GM21526 (cell line): Measurements from ENCODE around the gene BPHL.
"Not testable (repeated sequence)": the region's sequence is repeated elsewhere in the genome, so short reads cannot be mapped to it uniquely, and the experiment has no call there.

Experiments used
- ATAC-seq: cut with Tn5 transposase; IDR thresholded peaks from one replicate; pipeline ENCODE4 v1.9.1; 2021; ENCODE audit warnings: moderate library complexity; ENCODE audit not compliant: unreplicated experiment, low FRiP score

BPHL gene

DNA sequence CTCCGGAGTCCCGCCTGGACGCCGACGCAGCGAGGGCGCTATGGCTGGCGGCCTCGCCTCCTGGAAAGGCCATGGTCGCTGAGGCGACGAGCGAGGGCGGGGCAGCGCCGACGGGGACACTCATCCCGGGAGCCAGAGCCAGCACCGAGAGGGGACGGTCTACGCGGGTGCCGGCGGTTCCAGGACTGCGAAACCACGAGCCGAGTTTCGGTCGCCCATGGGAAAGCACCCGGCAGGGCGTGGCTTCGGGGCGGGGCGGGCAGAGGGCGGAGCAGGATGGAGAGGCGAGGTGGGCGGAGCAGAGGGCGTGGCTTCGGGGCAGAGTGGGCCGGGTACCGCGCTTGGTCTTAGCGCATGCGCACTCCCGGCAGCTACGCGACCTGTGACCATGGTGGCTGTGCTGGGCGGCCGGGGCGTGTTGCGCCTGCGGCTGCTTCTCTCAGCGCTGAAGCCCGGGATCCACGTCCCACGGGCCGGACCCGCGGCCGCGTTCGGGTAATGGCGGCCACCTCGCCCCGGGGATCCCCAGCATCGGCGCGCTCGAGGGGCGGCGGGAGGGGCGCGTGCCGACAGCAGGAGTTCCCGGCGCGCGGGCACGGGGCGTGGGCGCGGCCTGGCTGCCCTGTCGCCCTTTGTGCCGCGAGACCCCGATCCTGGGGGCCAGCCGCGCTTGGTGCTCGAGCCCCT is at the start of gene BPHL:
Gene BPHL, plus strand, starts transcription at position 359 of the 687 bp plus-strand sequence. Its CDS starts 30 bp downstream, at position 389.
- ATAC-seq, result peak; percentile 82

- no peak for ATAC-seq
Measured at GRCh38 chr6:3071568-3071967, 46.9 kb upstream of the BPHL start.

GRCh38 chr6:3072798-3073197 is 45.7 kb upstream of the BPHL start:
- no peak for ATAC-seq

DNA sequence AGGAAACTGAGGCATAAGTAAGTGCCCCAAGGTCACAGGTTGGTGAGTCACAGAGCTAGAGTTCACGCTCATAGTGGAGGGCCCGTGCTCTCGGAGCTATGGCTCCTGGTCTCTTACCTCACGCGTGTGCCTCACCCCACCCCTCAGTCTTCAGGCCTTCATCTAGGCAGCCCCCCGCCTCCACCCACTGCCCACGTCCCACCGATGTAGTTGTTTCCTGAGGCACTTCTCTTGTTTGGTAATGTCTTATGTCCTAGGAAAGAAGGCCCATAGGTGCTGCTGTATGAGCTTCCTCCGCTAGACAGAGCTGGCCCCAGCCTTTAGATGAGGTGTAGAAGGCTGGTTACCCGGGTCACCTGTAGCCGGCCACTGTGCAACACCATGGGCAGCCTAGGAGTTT is 45.1 kb upstream of the BPHL start:
- no peak for ATAC-seq

DNA sequence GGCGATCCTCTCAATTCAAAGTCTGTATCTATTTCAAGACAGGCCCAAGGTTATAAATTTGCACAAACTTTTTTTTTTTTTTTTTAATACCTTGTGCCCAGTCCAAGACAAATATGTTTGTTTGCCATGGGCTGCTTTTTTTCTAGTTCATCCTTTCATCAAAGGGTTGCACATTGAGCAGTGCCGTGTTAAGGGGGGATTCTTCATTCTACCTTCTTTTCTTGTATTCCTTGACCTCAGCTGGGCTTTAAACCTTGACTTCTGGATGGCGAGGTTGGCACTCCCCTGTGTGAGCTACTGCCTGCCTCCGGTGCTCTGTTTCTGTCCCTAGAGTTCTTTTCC is 42.8 kb upstream of the BPHL start:
- ATAC-seq, result no peak

DNA sequence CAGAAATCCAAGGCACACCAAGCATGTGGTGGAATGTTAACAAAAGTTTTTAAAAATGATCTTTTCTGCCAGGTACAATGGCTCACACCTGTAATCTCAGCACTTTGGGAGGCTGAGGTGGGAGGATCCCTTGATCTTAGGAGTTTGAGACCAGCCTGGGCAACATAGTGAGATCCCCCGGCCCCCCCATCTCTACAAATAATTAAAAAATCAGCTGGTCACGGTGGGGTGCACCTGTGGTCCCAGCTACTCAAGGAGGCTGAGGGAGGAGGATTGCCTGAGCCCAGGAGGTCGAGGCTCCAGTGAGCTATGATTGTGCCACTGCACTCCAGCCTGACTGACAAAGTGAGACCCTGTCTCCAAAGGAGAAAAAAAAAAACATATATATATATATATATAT is 42.2 kb upstream of the BPHL start:
- no peak for ATAC-seq

DNA sequence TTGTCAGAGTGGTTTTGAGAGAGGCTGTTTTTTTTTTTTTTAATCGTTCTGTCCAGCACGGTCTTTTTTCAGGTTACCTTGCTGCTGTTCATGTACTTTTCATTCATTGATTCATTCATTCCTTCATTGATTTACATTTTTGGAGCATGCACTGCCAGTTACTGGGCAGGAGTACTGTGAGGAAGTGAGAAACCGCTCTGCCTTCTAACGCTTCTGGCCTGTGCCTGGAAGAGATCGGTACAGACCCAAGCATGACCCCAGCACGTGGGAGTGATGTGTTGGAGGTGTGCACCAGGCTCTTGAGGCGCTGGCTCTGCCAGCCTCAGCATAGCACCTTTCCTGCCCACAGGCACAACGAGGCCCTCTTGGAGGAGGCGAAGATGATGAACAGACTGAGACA is 41.1 kb upstream of the BPHL start:
- ATAC-seq, result no peak

DNA sequence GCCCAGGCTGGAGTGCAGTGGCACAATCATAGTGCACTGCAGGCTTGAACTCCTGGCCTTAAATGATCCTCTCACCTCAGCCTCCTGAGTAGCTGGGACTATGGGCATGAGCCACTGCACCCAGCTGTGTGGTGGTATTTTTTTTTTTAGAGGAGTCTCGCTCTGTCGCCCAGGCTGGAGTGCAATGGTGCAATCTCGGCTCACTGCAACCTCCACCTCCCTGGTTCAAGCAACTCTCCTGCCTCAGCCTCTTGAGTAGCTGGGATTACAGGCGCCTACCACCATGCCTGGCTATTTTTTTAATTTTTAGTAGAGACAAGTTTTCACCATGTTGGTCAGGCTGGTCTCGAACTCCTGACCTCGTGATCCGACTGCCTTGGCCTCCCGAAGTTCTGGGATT is 39.6 kb upstream of the BPHL start:
- ATAC-seq, result not testable (repeated sequence)

- no peak for ATAC-seq
Measured at GRCh38 chr6:3079682-3080081, 38.8 kb upstream of the BPHL start.

- ATAC-seq, result no peak
Measured at GRCh38 chr6:3081960-3082359, 36.6 kb upstream of the BPHL start.

- no peak for ATAC-seq
Measured at GRCh38 chr6:3085074-3085473, 33.4 kb upstream of the BPHL start.

- ATAC-seq, result no peak
Measured at GRCh38 chr6:3086282-3086946, 32.1 kb upstream of the BPHL start.

DNA sequence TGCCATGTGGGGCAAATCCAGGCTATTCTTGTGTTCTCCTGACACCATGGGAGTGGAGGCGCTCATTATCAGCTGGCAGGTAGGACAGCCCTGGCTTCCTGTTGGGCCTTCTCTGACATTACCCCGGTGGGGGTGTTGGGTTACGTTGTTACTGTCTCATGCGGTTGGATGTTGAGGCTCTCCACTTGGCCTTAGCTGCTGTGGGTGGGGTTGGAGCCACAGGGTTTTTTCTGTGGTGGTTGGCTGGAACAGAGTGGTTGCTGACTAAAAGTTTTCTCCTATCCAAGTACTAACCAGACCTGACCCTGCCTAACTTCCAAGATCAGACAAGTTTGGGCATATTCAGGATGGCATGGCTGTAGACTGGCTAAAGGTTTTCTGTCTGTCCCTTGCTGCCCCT is 30.1 kb upstream of the BPHL start:
- ATAC-seq, result no peak

DNA sequence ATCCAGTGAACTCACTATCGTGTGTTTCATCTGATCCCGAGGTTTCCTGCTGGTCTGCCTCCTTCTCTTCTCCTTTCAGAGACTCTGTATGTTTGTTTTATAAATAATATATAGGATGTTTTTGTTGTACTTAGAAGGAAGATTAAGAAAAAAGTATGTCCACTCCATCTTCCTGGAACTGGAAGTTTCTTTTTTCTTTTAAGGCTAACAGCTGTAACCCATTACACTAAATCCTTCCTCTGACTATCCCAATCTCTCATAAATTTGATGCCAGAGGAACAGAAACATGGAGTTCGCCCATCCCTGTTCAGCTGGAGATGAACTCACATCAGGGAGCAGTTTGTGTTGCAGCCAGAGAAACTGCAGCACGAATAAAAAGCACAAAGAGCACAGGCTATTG is 29.5 kb upstream of the BPHL start:
- no peak for ATAC-seq

GRCh38 chr6:3090013-3090412 is 28.5 kb upstream of the BPHL start:
- no peak for ATAC-seq

GRCh38 chr6:3094815-3095214 is 23.7 kb upstream of the BPHL start:
- no peak for ATAC-seq

GRCh38 chr6:3102875-3103274 is 15.6 kb upstream of the BPHL start:
- no peak for ATAC-seq

DNA sequence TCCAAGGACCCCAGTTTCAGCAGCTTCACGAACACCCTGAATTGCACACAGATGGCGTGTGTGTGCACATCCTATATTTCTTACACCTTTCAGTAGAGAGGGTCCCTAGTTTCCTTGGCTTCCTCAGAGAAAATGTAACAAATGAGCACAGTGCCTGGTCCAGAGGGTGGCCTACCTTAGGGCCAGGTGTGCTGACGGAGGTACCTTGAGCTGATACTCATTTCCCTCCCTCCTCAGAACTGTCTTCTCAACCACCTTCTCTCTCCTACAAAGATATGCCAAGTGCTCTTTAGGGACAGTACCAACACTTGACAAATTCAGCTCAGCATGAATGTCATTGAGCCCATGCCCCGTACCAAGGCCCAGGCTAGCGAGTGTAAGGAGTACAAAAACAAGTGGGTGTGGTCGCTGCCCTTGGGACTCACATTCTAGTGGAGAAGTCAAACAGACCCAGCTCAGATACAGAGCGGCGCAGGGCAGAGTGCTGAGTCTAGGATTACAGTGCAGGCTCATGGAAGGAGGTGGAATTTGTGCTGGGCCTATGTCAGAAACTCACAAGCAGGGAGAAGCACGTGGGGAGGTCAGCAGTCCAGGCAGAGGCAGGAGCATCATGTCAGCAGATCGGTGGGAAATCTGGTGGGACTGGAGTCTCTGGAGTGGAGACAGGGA is 9.6 kb upstream of the BPHL start:
- ATAC-seq, result no peak

DNA sequence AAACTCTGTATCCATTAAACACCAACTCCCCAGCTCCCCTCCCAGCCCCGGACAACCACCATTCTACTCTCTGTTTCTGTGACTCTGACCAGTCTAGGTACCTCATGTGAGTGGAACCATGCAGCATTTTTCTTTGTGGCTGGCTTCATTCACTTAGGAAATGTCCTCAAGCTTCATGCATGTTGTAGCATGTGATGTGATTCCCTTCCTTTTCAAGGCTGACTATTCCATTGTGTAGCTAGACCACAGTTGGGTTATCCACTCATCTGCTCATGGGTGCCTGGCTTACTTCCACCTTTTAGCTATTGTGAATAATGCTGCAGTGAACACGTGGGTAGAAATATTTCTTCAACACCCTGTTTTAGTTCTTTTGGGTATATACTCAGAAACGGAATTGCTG is 8.8 kb upstream of the BPHL start:
- no peak for ATAC-seq

- no peak for ATAC-seq
Measured at GRCh38 chr6:3114377-3114776, 4.1 kb upstream of the BPHL start.

GRCh38 chr6:3117912-3118352 is 579 bp upstream of the BPHL start:
- ATAC-seq, result no peak
